Endometrial microvascular endothelial cells (primary cell): ENCODE data around the gene PGAP2. TPM values are rescaled to one million over a fixed set of nuclear protein-coding genes. Genes with fewer than 3 reads are reported as not detected.
"Not testable (repeated sequence)": the region's sequence is repeated elsewhere in the genome, so short reads cannot be mapped to it uniquely, and the experiment has no call there.

Experiments used
- in situ Hi-C: cut with HindIII; loops from 2 replicates; pipeline ENCODE4 v1.10.0; 2017; ENCODE audit warnings: low sequenced_read_pairs, low pct_unique_long_range_greater_than_20kb; ENCODE audit errors: inconsistent ontology term
- total RNA-seq: library from RNA; depleted of rRNA; stranded (reverse); fragments of >200 nt; gene quantifications from one replicate; pipeline ENCODE4 v1.2.3, GENCODE V29; 2015; ENCODE audit errors: inconsistent ontology term

PGAP2 gene
- total RNA-seq, 1 donor from 2014 or later = 16.2 TPM

DNA sequence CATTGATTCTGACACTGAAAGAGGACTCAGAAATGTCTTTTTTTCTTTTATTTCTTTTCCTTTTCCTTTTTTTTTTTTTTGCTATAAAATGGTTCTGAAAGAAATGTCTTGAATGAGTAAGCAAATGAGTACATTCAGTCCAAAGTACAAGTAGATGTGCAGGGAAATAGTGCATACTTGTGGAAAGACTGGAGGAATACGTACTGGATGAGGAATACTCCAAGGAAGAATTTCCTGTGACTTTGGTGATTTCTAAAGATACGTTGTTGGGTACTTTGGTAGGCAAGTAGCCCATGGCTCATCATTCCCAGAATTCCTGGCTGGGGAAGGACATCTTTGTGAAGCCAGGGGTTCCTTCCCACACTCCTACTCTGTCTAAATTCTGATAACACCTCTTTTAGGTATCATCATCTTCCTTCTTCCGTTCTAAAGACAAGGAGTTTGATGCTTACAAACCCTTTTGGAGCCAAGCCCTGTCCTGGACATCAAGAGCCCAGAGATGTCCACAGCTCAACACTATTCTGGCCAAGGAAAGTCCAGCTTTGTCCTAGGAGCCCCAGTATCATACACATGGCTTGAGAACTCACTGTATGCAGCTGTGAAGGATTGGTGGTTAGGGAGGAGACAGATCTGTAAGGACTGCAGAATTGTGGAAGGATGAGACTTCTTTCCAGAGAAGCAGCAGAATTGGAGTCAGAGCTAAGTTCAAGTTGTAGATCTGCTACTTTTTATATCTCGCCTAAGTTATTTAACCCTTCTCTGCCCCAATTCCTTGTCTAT, 6.2 kb upstream of the PGAP2 start:
- in situ Hi-C loops = no loop called here

DNA sequence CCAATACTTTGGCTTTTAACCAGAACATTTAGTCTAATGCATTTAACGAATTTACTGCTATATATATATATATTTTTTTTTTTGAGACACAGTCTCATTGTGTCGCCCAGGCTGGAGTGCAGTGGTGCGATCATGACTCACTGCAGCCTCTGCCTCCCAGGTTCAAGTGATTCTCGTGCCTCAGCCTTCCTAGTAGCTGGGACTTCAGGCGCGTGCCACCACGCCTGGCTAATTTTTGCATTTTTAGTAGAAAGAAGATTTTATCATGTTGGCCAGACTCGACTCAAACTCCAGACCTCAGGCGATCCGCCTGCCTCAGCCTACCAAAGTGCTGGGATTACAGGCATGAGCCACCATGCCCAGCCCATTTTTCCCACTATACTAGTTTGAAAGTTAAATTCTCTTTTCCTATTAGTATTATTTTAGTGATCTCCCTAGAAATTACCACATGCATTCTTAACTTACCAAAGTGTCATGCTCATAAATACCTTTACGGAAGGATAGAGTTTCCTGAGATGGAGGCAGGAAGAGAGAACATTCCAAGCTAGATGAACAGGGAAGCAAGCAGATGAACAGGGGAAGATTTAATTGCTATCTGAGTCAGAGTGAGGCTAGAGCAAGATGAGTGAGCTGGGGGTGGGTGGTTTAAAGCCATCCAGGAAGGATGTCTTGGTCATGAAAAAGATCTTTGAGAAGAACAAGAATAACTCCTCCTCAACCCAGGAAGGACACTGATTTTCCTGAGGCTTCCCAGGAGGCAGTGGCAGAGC, 4.4 kb upstream of the PGAP2 start:
- in situ Hi-C loops = no loop called here

DNA sequence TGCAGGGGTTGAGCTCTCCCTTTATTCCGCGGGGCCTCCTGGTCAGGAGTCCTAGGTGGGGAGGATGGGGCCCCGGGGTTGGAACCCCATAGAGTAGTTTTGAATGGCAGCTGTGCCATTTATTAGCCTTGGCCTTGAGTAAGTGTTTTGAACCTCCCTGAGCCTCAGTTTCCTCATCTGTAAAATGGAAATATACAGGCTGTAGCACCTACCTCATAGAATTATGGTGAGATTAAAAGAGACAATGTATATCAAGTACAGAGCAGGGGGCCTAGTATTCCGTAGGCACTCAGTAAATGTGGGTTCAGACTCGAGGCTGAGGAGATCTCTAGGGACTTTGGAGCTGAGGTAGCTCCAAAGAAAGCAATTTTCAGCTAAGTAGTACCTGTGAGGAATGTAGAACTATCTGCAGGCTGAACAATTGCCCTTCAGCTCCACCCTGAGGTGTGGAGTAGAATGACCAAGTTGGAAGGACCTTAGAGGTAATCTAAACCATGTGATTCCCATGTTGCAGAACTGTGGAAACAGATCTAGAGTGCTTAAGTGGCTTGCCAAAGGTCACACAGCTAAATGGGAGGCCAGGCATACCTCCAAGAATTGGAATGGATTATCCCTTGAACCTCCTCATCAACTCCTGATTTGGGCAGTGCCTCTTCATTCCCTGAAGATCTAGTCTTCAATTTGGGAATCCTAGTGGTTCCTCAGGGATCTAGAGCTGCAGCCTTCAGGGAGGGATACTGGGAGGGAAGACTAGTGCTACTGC, 682 bp downstream of the PGAP2 start:
- in situ Hi-C loops = no loop called here

DNA sequence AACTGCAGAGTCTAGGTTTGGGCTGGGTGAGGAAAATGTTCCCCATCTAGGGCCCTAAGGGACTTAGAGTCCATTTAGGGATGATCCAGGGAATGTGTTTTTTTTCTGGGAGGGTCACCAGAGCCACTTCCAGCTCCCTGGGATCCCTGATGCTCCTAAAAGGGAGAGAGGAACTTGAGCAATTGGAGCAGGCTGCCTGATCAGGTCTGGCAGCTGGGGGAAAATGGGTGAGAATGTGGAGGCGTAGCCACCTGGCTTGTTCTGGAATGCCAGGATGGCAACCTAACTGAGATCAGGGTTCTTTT, 1.2 kb downstream of the PGAP2 start:
- in situ Hi-C loops = no loop called here

DNA sequence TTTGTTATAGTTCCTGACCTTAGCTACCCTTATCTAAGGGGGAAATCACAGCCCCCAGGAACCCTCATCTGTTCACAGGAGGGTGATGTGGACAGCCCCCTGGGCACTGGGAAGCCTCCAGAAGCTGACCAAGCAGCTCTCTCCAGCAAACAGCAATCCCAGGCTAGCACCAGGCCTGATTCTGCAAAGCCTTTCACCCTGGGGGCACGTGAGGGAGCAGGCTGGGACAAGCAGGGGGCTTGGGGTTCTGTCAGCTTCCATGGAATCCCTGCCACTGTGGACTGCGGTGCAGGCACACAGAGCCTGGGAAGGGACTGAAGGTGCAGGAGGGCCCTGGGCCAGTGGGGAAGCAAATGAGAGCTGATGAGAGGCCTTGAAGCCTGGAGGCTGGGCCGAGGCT, 2.1 kb downstream of the PGAP2 start:
- in situ Hi-C loops = no loop called here

DNA sequence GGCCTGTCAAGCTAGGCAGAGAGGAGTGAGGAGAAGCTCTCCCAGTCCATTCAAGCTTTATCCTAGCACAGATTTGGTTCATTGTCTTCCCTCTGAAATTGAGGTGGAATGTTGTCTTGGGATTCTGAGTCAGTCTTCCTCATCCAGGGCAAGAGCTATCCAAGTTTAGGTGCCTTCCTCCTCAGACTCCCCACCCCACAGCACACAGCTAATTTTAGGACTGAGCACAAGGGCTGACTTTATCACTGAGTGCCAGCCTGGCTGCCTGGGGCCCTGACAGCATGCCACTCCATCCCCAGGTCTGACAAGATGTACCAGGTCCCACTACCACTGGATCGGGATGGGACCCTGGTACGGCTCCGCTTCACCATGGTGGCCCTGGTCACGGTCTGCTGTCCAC, 2.6 kb downstream of the PGAP2 start:
- in situ Hi-C loops = no loop called here

DNA sequence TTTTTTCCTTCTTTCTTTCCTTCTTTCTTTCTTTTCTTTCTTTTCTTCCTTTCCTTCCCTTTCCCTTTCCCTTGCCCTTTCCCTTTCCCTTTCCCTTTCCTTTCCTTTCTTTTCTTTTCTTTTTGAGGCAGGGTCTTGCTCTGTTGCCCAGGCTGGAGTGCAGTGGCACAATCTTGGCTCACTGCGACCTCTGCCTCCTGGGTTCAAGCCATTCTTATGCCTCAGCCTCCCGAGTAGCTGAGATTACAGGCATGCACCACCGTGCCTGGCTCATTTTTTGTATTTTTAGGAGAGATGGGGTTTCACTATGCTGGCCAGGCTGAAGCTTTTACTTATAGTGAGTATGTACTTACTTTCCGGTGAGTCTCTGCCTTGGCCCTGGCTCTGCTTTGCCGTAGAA, 6.5 kb downstream of the PGAP2 start:
- in situ Hi-C loops = not testable (repeated sequence)

DNA sequence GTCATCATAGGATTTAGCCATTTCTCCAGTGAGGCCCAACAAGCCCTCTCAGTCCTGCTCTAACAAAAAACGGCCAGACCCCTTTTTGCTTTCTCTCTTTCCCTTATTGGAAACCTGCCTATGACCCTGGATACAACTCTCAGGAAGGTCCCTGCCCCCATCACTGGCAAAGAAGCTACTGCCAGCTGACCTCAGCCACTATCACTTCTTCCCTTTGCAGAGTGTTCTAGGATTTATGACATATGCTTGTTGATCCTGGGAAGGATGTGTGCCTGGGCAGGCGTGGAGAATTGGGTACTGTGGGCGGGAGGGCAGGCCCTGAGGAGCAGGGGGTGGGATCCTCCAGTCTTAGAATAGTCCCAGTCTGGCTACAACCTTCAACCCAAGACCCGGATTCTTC, 7.5 kb downstream of the PGAP2 start:
- in situ Hi-C loops = no loop called here

DNA sequence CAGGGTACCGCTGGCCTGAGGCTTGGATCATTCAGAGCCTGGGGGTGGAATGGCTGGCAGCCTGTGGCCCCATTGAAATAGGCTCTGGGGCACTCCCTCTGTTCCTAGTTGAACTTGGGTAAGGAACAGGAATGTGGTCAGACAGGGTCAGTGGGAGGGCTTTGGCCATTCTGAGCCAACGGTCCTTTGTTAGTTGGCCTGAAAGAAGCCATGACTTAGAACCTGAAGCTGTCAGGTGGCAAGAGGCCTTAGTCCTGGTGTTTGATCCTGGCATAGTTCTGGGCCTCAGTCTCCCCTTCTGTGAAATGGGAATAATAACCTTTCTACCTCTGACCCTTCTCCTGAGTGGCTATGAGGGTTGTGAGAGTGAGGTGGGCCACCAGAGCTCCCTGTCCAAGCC, 8.3 kb downstream of the PGAP2 start:
- in situ Hi-C loops = no loop called here

DNA sequence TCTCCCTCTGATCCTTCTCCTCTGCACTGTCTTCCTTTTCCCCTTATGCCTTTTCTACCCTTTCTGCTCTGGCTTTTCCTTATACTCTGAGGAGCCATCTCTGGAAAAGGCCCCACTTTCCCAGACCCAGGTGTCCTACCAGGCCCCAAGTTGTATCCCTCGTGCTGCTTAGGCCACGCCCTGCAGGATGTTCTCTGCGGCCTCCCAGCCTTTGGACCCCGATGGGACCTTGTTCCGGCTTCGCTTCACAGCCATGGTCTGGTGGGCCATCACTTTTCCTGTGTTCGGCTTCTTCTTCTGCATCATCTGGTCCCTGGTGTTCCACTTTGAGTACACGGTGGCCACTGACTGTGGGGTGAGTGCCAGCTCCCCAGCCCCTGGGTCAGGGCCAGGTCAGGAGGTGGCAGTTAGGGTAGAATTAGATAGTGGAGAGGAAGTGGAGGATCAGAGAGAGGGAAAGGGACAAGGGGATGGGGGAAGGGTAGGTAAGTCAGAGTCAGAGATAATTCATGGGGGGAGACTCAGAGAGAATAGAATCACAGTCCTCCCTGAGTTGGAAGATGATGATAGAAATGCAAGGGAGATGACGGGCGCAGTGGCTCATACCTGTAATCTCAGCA, 8.9 kb downstream of the PGAP2 start:
- in situ Hi-C loops = no loop called here

DNA sequence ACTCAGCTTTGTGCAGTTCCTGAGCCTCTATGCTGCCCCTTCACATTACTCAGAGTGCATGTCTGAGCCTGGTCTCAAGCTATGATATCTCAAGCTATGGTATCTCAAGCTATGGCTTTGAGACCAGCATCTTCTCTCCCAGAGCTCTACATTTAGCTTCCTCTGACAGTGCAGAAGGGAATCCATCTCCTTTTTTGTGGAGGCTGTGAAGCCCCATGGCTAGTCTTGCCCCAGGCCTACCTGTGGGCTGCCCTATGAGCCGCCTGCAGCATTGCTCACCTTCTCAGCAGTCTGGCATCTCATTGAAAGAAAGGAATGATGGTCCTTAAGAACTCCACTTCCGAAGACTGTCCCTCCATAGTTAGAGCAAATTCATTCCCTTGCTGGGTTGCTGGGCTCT, 12.6 kb downstream of the PGAP2 start:
- in situ Hi-C loops = no loop called here

DNA sequence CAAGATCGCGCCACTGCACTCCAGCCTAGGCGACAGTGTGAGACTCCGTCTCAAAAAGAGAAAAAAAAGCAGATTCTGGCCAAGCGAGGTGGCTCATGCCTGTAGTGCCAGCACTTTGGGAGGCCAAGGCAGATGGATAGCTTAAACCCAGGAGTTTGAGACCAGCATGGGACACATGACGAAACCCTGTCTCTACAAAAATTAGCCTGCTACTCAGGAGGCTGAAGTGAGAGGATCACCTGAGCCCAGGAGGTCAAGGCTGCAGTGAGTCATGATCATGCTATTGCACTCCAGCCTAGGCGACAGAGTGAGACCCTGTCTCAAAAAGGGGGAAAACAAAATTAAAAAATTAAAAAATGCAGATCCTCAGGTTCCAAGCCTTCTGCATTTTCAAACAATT, 14.0 kb downstream of the PGAP2 start:
- in situ Hi-C loops = no loop called here

DNA sequence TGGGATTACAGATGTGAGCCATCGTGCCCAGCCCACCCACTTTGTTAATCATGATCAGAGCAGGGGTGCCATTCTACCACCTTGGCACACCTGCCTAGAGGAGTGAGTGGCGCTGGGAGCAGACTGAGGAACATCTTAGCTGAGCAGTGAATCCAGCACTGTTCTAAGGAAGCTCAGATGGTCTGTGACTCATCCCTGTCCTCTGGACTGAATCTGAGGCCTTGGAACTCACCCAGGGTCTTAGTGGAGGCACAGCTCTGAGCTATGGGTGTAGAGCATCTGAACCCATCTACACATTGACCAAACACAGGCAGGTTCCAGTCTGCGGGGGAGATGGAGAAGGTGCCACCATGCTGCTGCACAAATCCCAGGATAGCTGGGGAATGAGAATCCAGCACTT, 14.9 kb downstream of the PGAP2 start:
- in situ Hi-C loops = no loop called here

DNA sequence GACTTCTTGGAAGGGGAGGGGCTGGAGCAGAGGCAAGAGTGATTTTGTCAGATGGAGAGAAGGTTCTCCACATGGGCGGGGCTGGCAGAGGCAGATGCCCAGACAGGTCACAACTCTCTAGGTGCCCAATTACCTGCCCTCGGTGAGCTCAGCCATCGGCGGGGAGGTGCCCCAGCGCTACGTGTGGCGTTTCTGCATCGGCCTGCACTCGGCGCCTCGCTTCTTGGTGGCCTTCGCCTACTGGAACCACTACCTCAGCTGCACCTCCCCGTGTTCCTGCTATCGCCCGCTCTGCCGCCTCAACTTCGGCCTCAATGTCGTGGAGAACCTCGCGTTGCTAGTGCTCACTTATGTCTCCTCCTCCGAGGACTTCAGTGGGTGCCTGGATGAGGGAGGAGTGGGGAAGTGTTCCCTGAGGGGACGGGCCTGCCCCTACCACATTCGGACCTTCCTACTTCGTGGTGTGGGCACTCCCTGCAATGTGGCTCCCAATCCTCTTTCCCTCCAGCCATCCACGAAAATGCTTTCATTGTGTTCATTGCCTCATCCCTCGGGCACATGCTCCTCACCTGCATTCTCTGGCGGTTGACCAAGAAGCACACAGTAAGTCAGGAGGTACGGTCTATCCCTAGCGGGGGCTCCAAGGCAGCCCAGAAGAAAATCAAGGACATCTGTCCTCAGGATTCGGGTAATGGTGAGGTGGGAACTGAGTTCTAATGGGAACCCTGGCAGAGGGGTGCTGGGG, 15.6 kb downstream of the PGAP2 start:
- in situ Hi-C loops = no loop called here

DNA sequence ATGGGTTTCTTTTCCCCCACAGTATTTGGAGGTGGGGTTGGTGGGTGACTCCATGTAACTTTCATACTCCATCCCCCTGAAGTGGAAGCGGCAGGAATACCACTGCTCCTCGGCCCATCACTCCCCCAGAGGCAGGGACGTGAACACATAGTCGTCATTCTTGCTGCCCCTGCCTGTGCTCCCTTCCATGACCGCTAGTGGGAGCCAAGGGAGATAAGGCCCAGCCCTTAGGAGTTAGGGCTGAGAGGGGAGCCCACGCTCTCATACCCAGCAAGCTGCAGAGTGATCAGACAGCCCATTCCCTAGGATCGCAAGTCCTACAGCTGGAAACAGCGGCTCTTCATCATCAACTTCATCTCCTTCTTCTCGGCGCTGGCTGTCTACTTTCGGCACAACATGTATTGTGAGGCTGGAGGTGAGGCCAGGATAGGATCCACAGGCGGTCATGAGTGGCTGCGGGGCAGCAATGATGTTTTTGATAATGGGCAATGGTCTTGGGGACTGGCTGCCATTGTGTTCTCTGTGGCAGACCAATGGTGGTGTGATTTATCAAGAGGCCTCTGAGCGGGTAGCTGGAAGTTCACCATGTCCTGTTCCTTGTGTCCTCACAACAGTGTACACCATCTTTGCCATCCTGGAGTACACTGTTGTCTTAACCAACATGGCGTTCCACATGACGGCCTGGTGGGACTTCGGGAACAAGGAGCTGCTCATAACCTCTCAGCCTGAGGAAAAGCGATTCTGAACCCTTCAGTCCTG, 16.5 kb downstream of the PGAP2 start:
- in situ Hi-C loops = no loop called here

DNA sequence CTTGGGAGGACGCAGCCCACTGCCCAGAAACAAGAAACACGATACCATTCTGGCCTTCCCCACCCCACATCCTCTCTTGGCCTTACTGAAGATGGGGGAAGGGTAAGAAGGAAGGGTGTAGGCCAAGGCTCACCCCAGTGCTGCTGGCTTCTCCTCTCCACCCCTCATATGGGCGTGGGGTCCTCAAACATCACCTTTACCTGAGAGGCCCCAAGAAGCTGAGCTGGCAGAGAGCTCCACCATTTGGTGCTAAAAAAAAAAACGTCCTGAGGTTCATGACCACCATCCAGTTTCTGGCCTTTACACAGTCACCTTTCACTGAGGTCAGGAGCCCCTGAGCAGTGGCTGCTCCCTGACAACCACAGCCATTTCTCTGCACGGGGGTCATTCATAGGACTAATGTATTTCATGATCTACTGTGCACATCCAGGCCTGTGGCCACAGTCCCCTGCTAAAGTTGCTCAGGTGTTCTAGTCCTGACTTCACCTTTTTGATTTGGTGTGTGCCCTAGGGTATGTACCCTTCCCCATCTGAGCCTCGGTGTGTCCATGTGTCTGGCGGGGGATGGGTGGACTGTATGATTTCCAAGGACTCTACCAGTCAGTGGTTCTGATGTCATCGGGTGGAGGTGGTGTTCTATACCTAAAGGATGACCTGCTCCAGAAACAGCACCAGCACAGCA, 17.3 kb downstream of the PGAP2 start:
- in situ Hi-C loops = no loop called here

DNA sequence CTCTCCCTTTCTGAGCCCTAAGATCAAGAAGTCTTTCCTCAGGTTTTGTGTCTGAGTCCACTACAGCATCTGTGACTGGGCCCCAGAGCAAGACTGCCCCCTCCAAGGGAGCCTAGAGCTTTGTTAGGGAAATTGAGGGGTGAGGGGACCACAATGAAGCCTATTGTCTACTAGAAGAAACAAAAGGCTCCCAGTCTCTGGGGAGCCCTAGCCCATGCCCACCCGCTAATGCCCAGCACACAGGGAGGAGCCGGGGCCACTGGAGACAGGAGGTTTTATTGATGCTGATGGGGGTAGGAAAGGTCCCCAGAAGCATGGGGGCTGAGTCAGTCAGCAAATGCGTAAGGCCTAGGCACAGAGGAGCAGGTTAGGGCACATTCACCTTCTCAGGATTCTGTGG, 18.4 kb downstream of the PGAP2 start:
- in situ Hi-C loops = no loop called here
